Nephron progenitor cell (in vitro differentiated cells): ENCODE measurements around the gene OGFOD2.

ENCODE experiments used
- DNase-seq: peaks from one replicate; pipeline ENCODE4 v3.0.0; 2021
- H3K27ac Mint-ChIP-seq: 2 replicates; pipeline ENCODE4 v1.8.0; 2021; ENCODE audit warnings: mild to moderate bottlenecking, moderate library complexity, mixed read lengths
- H3K27me3 Mint-ChIP-seq: 2 replicates; pipeline ENCODE4 v1.8.0; 2021; ENCODE audit warnings: mild to moderate bottlenecking, low read depth, mixed read lengths; ENCODE audit not compliant: poor library complexity
- H3K36me3 Mint-ChIP-seq: 2 replicates; pipeline ENCODE4 v1.8.0; 2021; ENCODE audit warnings: low read depth, mixed read lengths
- H3K4me1 Mint-ChIP-seq: 2 replicates; pipeline ENCODE4 v1.8.0; 2021; ENCODE audit warnings: mixed read lengths
- H3K4me3 Mint-ChIP-seq: 2 replicates; pipeline ENCODE4 v1.8.0; 2021; ENCODE audit warnings: mild to moderate bottlenecking, moderate library complexity, mixed read lengths
- H3K9me3 Mint-ChIP-seq: 2 replicates; pipeline ENCODE4 v1.8.0; 2021; ENCODE audit warnings: mild to moderate bottlenecking, moderate library complexity, mixed read lengths
- CTCF ChIP-seq: fragments of 200-600 bp; sonication (generic); IDR thresholded peaks from 2 replicates; pipeline ENCODE4 v1.5.0; 2021; ENCODE audit warnings: antibody characterized with exemption

The OGFOD2 gene

GRCh38 chr12:122948605-122949004 is 26.4 kb upstream of the OGFOD2 start:
- H3K4me1 Mint-ChIP-seq, result peaks cover 28% of the 10 kb centered on the region
- no peaks in the 10 kb centered on the region for H3K9me3 Mint-ChIP-seq
- H3K36me3 Mint-ChIP-seq, result no peaks in the 10 kb centered on the region
- H3K4me3 Mint-ChIP-seq, result no peak overlapping the region
- no peak for TF ChIP-seq CTCF
- peaks cover 7% of the 10 kb centered on the region for H3K27me3 Mint-ChIP-seq
- DNase-seq, result no peak
- H3K27ac Mint-ChIP-seq, result no peak overlapping the region

GRCh38 chr12:122949405-122949804 is 25.6 kb upstream of the OGFOD2 start:
- no peak for TF ChIP-seq CTCF
- peaks cover 21% of the 10 kb centered on the region for H3K4me1 Mint-ChIP-seq
- no peaks in the 10 kb centered on the region for H3K9me3 Mint-ChIP-seq
- H3K27me3 Mint-ChIP-seq, result peaks cover 7% of the 10 kb centered on the region
- no peak overlapping the region for H3K27ac Mint-ChIP-seq
- no peak for DNase-seq
- no peaks in the 10 kb centered on the region for H3K36me3 Mint-ChIP-seq
- no peak overlapping the region for H3K4me3 Mint-ChIP-seq

GRCh38 chr12:122949816-122950675 is 25.0 kb upstream of the OGFOD2 start:
- no peak for DNase-seq
- H3K27me3 Mint-ChIP-seq, result peaks cover 7% of the 10 kb centered on the region
- H3K9me3 Mint-ChIP-seq, result no peaks in the 10 kb centered on the region
- no peak overlapping the region for H3K4me3 Mint-ChIP-seq
- H3K36me3 Mint-ChIP-seq, result no peaks in the 10 kb centered on the region
- peaks cover 19% of the 10 kb centered on the region for H3K4me1 Mint-ChIP-seq
- TF ChIP-seq CTCF, result no peak
- H3K27ac Mint-ChIP-seq, result no peak overlapping the region

GRCh38 chr12:122951406-122951805 is 23.6 kb upstream of the OGFOD2 start:
- Mint-ChIP-seq H3K4me1 (peaks cover 13% of the 10 kb centered on the region), H3K36me3 (no peaks in the 10 kb centered on the region), H3K27ac (no peak overlapping the region), H3K9me3 (no peaks in the 10 kb centered on the region), H3K4me3 (no peak overlapping the region), H3K27me3 (peaks cover 4% of the 10 kb centered on the region)
- DNase-seq, result no peak
- no peak for TF ChIP-seq CTCF

- peak; percentile 70 for DNase-seq
- H3K36me3 Mint-ChIP-seq, result no peaks in the 10 kb centered on the region
- peaks cover 4% of the 10 kb centered on the region for H3K27me3 Mint-ChIP-seq
- TF ChIP-seq CTCF, result peak; percentile 70
- H3K4me3 Mint-ChIP-seq, result no peak overlapping the region
- H3K27ac Mint-ChIP-seq, result no peak overlapping the region
- no peaks in the 10 kb centered on the region for H3K9me3 Mint-ChIP-seq
- peaks cover 11% of the 10 kb centered on the region for H3K4me1 Mint-ChIP-seq
Measured at GRCh38 chr12:122951979-122952892, 22.8 kb upstream of the OGFOD2 start.
